ENCODE data around the gene NPTN. TPM values are rescaled to one million over a fixed set of nuclear protein-coding genes. Genes with fewer than 3 reads are reported as not detected.

The NPTN gene
- polyA plus RNA-seq, 1 experiment: 195 TPM

DNA sequence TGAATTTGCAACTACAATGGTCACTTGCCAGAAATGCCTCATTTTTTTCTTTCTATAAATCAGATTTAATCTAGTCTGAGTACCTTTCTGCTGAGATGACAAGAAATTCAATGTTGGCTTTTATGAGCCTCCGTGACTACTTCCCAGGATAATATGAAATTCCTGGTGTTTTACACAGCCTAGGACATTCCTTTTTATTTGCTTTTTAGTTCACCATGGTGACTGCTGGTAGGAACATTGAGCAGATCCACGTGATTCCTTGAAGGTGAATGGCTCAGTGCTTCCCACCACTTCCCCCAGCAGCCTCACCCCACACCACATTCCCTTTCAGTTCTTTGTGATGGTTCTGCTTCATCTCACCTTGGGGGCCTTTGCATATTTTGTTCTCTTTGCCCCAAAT is 4.3 kb upstream of the NPTN start:
- Histone ChIP-seq H3K27me3 (ENCODE audit: control insufficient read depth, insufficient read depth, low read length) (peaks cover 5% of the 10 kb centered on the region), H3K9me3 (ENCODE audit: control insufficient read depth, insufficient read depth, low read length) (peaks cover 5% of the 10 kb centered on the region; the same call in 1 of the 2 replicates), H3K4me3 (ENCODE audit: low read depth, low read length) (no peak overlapping the region), H3K27ac (ENCODE audit: low read depth, low read length) (no peak overlapping the region)
- ChIA-PET CTCF (interaction anchor here (0.6 to 12.8 kb wide), 29 partner anchors 11 to 388 kb away, joined by 3 to 304 read pairs (median 13); partner anchors contain the start of gene CD276), POLR2A (no interaction called here)
- TF ChIP-seq, protein P1, sequence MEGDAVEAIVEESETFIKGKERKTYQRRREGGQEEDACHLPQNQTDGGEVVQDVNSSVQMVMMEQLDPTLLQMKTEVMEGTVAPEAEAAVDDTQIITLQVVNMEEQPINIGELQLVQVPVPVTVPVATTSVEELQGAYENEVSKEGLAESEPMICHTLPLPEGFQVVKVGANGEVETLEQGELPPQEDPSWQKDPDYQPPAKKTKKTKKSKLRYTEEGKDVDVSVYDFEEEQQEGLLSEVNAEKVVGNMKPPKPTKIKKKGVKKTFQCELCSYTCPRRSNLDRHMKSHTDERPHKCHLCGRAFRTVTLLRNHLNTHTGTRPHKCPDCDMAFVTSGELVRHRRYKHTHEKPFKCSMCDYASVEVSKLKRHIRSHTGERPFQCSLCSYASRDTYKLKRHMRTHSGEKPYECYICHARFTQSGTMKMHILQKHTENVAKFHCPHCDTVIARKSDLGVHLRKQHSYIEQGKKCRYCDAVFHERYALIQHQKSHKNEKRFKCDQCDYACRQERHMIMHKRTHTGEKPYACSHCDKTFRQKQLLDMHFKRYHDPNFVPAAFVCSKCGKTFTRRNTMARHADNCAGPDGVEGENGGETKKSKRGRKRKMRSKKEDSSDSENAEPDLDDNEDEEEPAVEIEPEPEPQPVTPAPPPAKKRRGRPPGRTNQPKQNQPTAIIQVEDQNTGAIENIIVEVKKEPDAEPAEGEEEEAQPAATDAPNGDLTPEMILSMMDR (IDR thresholded peaks at IDR 0.05; ENCODE audit: low read depth, low read length): no peak
- no peak for DNase-seq (ENCODE audit: low read depth, low spot score)

DNA sequence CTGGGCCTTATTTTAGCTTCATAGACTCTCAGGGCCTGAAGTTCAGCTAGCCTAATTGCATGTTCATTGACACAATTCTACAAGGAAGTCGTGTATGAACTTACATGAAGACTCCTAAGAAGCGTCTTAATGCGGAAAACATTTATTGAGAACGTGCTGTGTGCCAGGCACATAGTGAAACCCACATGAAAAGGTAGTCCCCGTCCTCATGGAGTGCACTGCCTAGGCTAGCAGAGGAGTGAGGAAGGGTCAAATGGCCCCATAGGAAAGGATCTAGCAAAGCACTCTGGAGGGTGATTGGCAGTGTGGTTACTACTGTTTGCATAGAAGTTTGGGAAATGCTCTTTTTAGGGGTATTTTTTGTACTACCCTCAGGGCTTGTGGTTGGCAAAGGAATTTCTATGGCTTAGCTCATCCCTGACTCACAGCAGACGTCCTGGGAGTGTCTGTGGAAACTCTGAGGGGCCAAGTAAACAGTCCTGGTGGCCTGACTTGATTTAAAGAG is 854 bp upstream of the NPTN start:
- ChIA-PET POLR2A (interaction anchor here (0.7 to 2.5 kb wide), 5 partner anchors 8 to 63 kb away, joined by 3 to 8 read pairs (median 6); no protein-coding TSS in a partner anchor), CTCF (interaction anchor here (0.6 to 12.8 kb wide), 11 partner anchors 12 to 349 kb away, joined by 3 to 304 read pairs (median 69); partner anchors contain the start of gene CD276)
- H3K4me3 ChIP-seq (ENCODE audit: low read depth, low read length): peak overlapping the region; percentile 58
- H3K27ac ChIP-seq (ENCODE audit: low read depth, low read length): peak overlapping the region; percentile 91
- peaks cover 2% of the 10 kb centered on the region for H3K27me3 ChIP-seq (ENCODE audit: control insufficient read depth, insufficient read depth, low read length)
- peak; percentile 85 for DNase-seq (ENCODE audit: low read depth, low spot score)
- H3K9me3 ChIP-seq (ENCODE audit: control insufficient read depth, insufficient read depth, low read length): no peaks in the 10 kb centered on the region
- TF ChIP-seq, protein P1 (IDR thresholded peaks at IDR 0.05; ENCODE audit: low read depth, low read length): no peak

DNA sequence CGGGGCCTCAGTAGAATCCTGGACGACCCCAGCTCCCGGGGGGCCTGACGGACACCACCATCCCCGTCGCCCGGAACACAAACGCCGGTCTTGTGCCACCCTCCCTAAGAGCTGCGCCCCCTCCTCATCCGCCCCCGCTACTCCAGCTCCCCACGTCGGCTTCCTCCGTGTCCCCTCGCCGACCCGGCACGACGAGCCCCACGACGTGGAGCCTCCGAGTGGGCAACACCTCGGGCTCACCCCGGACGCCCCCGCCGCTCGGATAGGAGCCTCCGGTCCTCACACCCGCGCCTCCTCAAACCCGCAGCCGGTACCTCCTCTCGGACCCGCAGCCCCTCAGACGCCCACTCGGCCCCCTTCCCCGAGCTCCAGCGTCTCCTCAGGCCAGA is 525 bp downstream of the NPTN start:
- H3K9me3 ChIP-seq (ENCODE audit: control insufficient read depth, insufficient read depth, low read length): no peaks in the 10 kb centered on the region
- ChIA-PET CTCF (interaction anchor here (0.8 to 12.8 kb wide), 5 partner anchors 11 to 72 kb away, joined by 3 to 304 read pairs (median 69); no protein-coding TSS in a partner anchor), POLR2A (interaction anchor here (0.8 to 2.5 kb wide), 4 partner anchors 24 to 64 kb away, joined by 3 to 21 read pairs (median 6); no protein-coding TSS in a partner anchor)
- peak overlapping the region; percentile 65 for H3K27ac ChIP-seq (ENCODE audit: low read depth, low read length)
- peaks cover 2% of the 10 kb centered on the region for H3K27me3 ChIP-seq (ENCODE audit: control insufficient read depth, insufficient read depth, low read length)
- no peak for DNase-seq (ENCODE audit: low read depth, low spot score)
- TF ChIP-seq, protein P1 (IDR thresholded peaks at IDR 0.05; ENCODE audit: low read depth, low read length): no peak
- peak overlapping the region; percentile 64 for H3K4me3 ChIP-seq (ENCODE audit: low read depth, low read length)

DNA sequence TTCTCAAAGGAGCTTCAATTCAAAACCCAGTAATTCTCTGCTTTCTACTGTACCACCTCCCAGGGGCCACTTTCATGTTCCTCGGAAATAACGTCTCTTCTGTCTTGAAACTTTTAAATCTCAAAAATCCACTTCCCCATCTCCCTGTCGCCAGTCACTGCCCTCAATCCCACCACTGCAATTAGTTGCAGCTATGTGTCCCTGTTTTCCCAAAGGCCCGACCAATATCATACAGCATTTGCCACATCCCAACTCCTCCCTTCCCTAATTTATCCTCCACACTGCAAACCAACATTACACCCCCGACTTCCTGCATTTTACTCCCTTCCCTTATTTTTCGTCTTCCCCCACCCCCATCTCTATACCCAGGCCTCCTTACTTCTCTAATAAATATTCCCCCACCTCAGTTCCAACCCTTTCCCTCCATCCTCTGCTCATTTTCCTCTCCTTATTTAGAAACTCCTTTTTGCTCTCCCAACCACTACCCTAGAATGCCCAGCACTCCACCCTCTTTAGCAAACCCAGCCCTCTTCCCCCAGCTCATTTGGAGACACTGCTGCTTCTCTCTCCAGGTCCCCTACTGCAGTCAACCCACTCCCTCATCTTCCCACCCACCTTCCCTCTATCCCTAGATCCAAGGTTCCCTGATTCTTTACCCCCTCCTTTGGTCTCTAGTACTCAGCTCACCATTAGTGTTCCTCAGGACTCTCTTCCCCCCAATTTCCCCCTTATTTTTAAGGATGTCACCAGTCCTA is 1.1 kb downstream of the NPTN start:
- Histone ChIP-seq H3K9me3 (ENCODE audit: control insufficient read depth, insufficient read depth, low read length) (no peaks in the 10 kb centered on the region), H3K27ac (ENCODE audit: low read depth, low read length) (peak overlapping the region; percentile 65), H3K27me3 (ENCODE audit: control insufficient read depth, insufficient read depth, low read length) (no peaks in the 10 kb centered on the region), H3K4me3 (ENCODE audit: low read depth, low read length) (peak overlapping the region; percentile 64)
- TF ChIP-seq, protein P1 (IDR thresholded peaks at IDR 0.05; ENCODE audit: low read depth, low read length): no peak
- no peak for DNase-seq (ENCODE audit: low read depth, low spot score)
- CTCF ChIA-PET: interaction anchor here (0.8 to 12.8 kb wide), 4 partner anchors 25 to 72 kb away, joined by 3 to 304 read pairs (median 10); no protein-coding TSS in a partner anchor
- POLR2A ChIA-PET: interaction anchor here (0.6 to 2.5 kb wide), 7 partner anchors 11 to 196 kb away, joined by 3 to 21 read pairs (median 4); no protein-coding TSS in a partner anchor

All from AG04450 (cell line).